Activated T-cell treated with anti-CD3 and anti-CD28 coated beads for 48 hours (primary cell): ENCODE measurements around the gene ZCCHC10.
"Not testable (repeated sequence)": the region's sequence is repeated elsewhere in the genome, so short reads cannot be mapped to it uniquely, and the experiment has no call there.

Experiments
- DNase-seq: peaks from one replicate; pipeline ENCODE4 v3.0.0-alpha.2; 2020; ENCODE audit warnings: low read depth

Gene ZCCHC10

GRCh38 chr5:133041910-133042309 lies 15.6 kb upstream of the ZCCHC10 start:
- no peak for DNase-seq

GRCh38 chr5:133041157-133041784 lies 14.9 kb upstream of the ZCCHC10 start:
- no peak for DNase-seq

- DNase-seq: not testable (repeated sequence)
Observed at GRCh38 chr5:133036677-133037076, 10.3 kb upstream of the ZCCHC10 start.

GRCh38 chr5:133035224-133035623 lies 8.9 kb upstream of the ZCCHC10 start:
- no peak for DNase-seq

- no peak for DNase-seq
Observed at GRCh38 chr5:133034064-133034463, 7.7 kb upstream of the ZCCHC10 start.

- DNase-seq: no peak
Observed at GRCh38 chr5:133032852-133033742, 6.7 kb upstream of the ZCCHC10 start.

- DNase-seq: no peak
Observed at GRCh38 chr5:133030343-133031005, 4.1 kb upstream of the ZCCHC10 start.

- DNase-seq: no peak
Observed at GRCh38 chr5:133029416-133029815, 3.1 kb upstream of the ZCCHC10 start.

- no peak for DNase-seq
Observed at GRCh38 chr5:133026664-133027153, 360 bp upstream of the ZCCHC10 start.

- DNase-seq: not testable (repeated sequence)
Observed at GRCh38 chr5:133019471-133019870, 6.9 kb downstream of the ZCCHC10 start.

- DNase-seq: no peak
Observed at GRCh38 chr5:133017964-133018363, 8.4 kb downstream of the ZCCHC10 start.

- no peak for DNase-seq
Observed at GRCh38 chr5:133015466-133015865, 10.9 kb downstream of the ZCCHC10 start.

GRCh38 chr5:133008455-133008854 lies 17.9 kb downstream of the ZCCHC10 start:
- not testable (repeated sequence) for DNase-seq

GRCh38 chr5:133006653-133007052 lies 19.7 kb downstream of the ZCCHC10 start:
- no peak for DNase-seq

GRCh38 chr5:132999246-132999645 lies 27.1 kb downstream of the ZCCHC10 start:
- DNase-seq: no peak

- no peak for DNase-seq
Observed at GRCh38 chr5:132998556-132998955, 27.8 kb downstream of the ZCCHC10 start.

GRCh38 chr5:132996307-132996706 lies 30.0 kb downstream of the ZCCHC10 start:
- DNase-seq: no peak

GRCh38 chr5:132987531-132988408 lies 38.6 kb downstream of the ZCCHC10 start:
- DNase-seq: no peak

GRCh38 chr5:132982971-132983370 lies 43.4 kb downstream of the ZCCHC10 start:
- DNase-seq: not testable (repeated sequence)

- DNase-seq: no peak
Observed at GRCh38 chr5:132981288-132981687, 45.1 kb downstream of the ZCCHC10 start.

GRCh38 chr5:132979976-132980375 lies 46.4 kb downstream of the ZCCHC10 start:
- DNase-seq: no peak
